ENCODE measurements around the gene DEPP1. TPM values are rescaled to one million over a fixed set of nuclear protein-coding genes. Genes with fewer than 3 reads are reported as not detected.

Gene DEPP1
- total and polyA plus RNA-seq, 10 of the 15 experiments (the other 5 are each of a cell fraction or from before 2014, with no cell fraction given) = 1.7 to 12.1 (median 7.3) TPM

- ChIA-PET SMC1A (ENCODE audit: uncharacterized antibody, unreplicated experiment) (interaction anchor here (5.9 kb wide), 1 partner anchor 10 kb away, joined by 43 read pairs; the partner anchor contains the start of gene DEPP1), POLR2A (interaction anchor here (0.6 to 14.0 kb wide), 4 partner anchors 9 to 933 kb away, joined by 3 to 174 read pairs (median 57); partner anchors contain the start of gene DEPP1), RAD21 (ENCODE audit: unreplicated experiment) (interaction anchor here (5.0 to 9.2 kb wide), 2 partner anchors 9 to 36 kb away, joined by 34 to 124 read pairs; partner anchors contain the start of gene DEPP1), CTCF (interaction anchor here (7.9 kb wide), 1 partner anchor 22 kb away, joined by 80 read pairs; no protein-coding TSS in a partner anchor)
- H3K27me3 ChIP-seq (replicated peaks in 1 of 2; ENCODE audit: control insufficient read depth in 2 of 2, insufficient read depth in 2 of 2, low read length in 1 of 2) = no peaks in the 10 kb centered on the region
- no peak for DNase-seq (ENCODE audit: low read depth, low spot score)
- no peak for FAIRE-seq
- peaks cover 0 to 8% of the 10 kb centered on the region in 2 experiments; a peak in 2 of 4 replicates for H3K36me3 ChIP-seq (ENCODE audit: control insufficient read depth in 2 of 2, insufficient read depth in 2 of 2, low read length in 1 of 2)
- BruUV-seq (replicated peaks) = no TSS peak
- no peak overlapping the region for H3K4me2 ChIP-seq (ENCODE audit: control insufficient read depth, insufficient read depth)
- peaks cover 68% of the 10 kb centered on the region for H3K4me1 ChIP-seq (ENCODE audit: control insufficient read depth, insufficient read depth, low read length)
- no peak for ATAC-seq
- H2AFZ ChIP-seq (ENCODE audit: control insufficient read depth, low read depth, low read length) = no peak overlapping the region
- H3K79me2 ChIP-seq (ENCODE audit: control insufficient read depth, insufficient read depth, low read length) = peaks cover 9% of the 10 kb centered on the region; the same call in 1 of the 2 replicates
- H4K20me1 ChIP-seq (ENCODE audit: control insufficient read depth, insufficient read depth) = no peaks in the 10 kb centered on the region
- no peaks in the 10 kb centered on the region for H3K9me3 ChIP-seq (replicated peaks; ENCODE audit: control insufficient read depth, insufficient read depth, low read length)
- intact Hi-C loops (cut with micrococcal nuclease; ENCODE audit: unreplicated experiment) (loop anchor here (10.0 kb wide), 2 partner anchors 405 to 1825 kb away; partner anchors contain the start of gene ALOX5), in situ Hi-C loops (cut with MboI) (loop anchor here (10.0 to 25.0 kb wide), 2 partner anchors 1565 to 1808 kb away; partner anchors contain the start of gene HNRNPF)
- TF ChIP-seq ATF3 (IDR thresholded peaks at IDR 0.05; ENCODE audit: borderline replicate concordance, extremely low read depth, low read depth, low read length) (no peak), ASH2L (IDR thresholded peaks at IDR 0.05; ENCODE audit: borderline replicate concordance, low read depth) (no peak), FOXM1 (IDR thresholded peaks at IDR 0.05; ENCODE audit: low read depth, low read length) (no peak), POU2F2 (IDR thresholded peaks at IDR 0.05; ENCODE audit: borderline replicate concordance, low read depth, low read length) (no peak), ZNF274 (IDR thresholded peaks at IDR 0.05; ENCODE audit: insufficient read depth, insufficient read length) (no peak), SIN3A (IDR thresholded peaks at IDR 0.05; ENCODE audit: low read depth, low read length) (no peak), ATF7 (IDR thresholded peaks at IDR 0.05; ENCODE audit: low read depth) (no peak), KLF5 (IDR thresholded peaks at IDR 0.05; ENCODE audit: partially characterized antibody) (no peak), ZNF207 (IDR thresholded peaks at IDR 0.05; ENCODE audit: borderline replicate concordance) (no peak), TCF3 (IDR thresholded peaks at IDR 0.05; ENCODE audit: borderline replicate concordance, insufficient read depth, low read depth, low read length) (no peak), SUZ12 (IDR thresholded peaks at IDR 0.05; ENCODE audit: unreplicated experiment) (no peak), TBL1XR1 (IDR thresholded peaks at IDR 0.05; ENCODE audit: low read depth, low read length) (no peak), CUX1 (IDR thresholded peaks at IDR 0.05; ENCODE audit: insufficient replicate concordance, low read depth, low read length) (no peak), ZBTB4 (CRISPR knock-in tag; IDR thresholded peaks at IDR 0.05) (no peak)
- H3K4me3 ChIP-seq = no peak overlapping the region
- over 99% methylated on average over 7 of the region's 9 CpGs for WGBS (ENCODE audit: insufficient coverage, insufficient replicate concordance, low lambda C conversion rate, missing lambda C conversion rate)
- no peak overlapping the region for H3K9ac ChIP-seq (ENCODE audit: control insufficient read depth, insufficient read depth, low read length)
- no peak overlapping the region for H3K27ac ChIP-seq (ENCODE audit: control insufficient read depth, insufficient read depth)
Measured at GRCh38 chr10:44969854-44970253, 8.8 kb downstream of the DEPP1 start.
